ENCODE measurements around the gene MRPS18B.

The MRPS18B gene

DNA sequence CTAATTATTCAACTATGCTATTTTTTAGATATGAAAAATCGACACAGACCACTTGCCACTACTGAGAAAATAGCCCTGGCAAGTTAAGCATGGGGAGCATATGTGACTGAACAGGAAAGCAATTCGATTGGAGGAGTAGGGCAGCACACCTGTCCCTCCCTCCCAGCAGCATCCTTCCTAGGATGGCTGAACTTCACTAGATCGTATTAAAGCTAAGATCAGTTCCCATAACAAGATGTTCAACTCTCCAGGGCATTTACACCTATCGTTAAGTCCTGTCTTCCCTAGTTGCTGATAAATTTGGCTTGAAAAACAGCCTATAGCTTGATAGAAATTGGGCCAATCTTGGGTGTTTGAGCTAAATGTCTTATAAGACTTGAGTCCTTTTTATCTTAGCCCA is 7.6 kb upstream of the MRPS18B start:
- no peak for DNase-seq

DNA sequence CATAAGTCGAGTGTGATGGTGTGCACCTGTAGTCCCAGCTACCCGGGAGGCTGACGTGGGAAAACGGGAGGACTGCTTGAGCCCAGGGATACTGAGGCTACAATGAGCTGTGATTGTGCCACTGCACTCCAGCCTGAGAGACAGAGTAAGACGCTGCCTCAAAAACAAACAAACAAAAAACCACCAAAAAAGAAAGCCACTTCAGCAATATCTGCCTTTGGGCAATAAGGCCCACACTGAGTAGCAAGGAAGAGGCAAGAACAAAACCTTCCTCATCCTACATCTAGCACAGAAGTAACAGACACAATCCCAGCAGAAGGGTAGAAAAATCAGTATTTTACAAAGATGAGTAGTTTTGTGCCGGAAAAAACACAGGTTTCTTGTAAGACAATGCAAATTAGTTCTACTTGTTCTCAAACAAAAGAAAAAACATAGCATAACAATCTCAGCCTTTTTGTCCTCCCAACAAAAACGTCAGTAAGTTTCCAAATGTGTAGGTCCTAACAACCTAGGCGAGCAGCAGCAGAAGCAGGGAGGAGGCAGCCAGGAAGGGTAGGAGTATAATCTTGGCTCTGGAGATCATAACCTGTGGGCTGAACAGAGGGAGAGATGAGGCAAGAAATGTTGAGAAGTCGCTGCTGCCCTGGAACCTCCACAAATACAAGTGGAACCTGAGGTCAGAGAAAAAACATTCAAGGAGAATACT is 6.3 kb upstream of the MRPS18B start:
- DNase-seq: no peak

- DNase-seq: no peak
Measured at GRCh38 chr6:30611856-30612194, 5.8 kb upstream of the MRPS18B start.

DNA sequence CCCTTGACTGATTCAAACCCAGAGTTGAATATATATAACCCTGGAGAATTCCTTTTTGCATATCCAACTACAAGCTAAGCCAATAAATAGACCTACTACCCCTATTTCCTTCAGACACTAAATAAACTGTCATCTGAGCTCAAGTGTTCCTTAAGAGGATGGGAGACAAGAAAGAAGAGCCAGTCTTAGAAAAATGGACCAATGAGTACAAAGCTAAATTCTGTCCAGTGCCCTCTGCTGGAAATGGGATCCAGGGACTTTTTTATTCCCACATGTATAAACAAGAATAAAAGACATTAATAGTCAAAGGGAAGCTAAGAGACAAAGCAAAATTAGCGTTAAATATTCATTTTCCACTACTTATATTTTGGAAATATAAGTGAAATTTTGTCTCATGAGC is 5.4 kb upstream of the MRPS18B start:
- DNase-seq: no peak

GRCh38 chr6:30612687-30613248 is 4.9 kb upstream of the MRPS18B start:
- no peak for DNase-seq

DNA sequence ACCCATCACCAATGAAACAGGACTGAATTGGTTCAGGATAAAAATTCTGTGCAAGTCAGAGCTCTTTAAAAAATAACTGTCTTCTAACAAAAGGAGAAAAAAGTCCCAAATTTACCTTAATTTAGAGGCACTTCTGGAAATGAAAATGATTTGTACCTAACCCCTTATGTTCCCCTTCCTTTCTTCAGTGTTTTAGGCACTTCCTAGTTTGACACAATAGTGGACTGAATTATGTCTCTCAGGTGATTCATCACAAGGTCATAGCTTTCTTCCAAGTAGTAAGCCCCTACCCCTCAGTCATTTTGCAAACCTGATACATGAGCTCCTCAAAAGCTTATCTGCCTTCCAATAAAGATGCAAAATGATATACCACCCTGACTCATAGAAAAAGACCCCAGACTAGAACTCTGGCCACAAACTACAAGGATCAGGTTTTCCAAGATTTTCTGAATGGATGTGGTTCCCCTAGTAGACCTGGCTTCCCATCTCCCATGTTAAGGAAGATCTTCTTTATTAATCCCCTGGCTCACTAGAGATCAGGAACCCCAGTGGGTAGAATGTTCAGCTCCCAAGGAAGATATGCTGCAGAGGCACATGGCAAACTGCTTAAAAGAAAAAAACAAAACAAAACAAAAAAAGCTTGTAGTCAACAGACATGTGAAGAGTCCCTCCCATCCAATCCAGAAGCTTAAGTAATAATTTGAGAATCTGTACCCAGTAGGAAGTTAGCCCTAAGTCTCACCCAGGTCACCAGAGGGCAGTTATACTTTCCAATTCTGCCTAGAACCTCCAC is 4.2 kb upstream of the MRPS18B start:
- no peak for DNase-seq

DNA sequence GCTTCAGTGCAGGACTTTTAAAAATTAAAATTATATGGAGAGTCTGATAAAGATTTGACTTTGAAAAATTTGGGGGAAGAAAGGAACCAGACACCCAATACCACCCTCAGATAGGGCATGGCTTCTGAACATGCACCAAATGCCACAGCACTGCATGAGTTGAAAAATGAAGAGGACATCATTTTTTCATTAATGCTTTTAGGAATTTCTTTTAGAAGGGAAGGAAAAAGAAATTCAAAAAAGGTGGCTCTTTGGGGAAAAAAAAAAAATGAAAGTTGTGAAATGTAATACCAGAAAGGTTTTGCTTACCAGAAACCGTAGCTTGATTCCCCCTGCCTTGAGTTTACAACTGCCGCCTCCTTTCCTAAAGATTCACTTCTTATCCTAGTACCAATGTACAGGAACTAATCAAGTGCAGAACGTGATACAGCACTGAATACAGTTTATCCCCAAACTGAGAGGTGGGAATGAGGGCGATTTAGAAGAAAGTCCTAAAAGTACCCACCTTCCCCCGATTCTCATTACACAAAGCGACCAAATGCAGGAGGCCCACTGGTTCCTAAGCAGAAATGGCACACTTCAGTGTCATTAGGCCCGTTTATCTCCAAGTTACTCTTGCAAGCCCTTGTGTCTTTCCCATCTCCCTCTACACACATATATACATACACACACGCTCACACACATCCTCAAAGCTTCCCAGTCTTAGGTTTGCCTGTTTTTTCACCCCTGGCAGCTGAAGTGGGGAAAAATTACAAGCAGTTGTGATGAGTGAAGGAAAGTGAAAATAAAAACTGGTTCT is 3.4 kb upstream of the MRPS18B start:
- peak; percentile 66 for DNase-seq

- DNase-seq: peak; percentile 84
Measured at GRCh38 chr6:30614843-30615218, 2.8 kb upstream of the MRPS18B start.

DNA sequence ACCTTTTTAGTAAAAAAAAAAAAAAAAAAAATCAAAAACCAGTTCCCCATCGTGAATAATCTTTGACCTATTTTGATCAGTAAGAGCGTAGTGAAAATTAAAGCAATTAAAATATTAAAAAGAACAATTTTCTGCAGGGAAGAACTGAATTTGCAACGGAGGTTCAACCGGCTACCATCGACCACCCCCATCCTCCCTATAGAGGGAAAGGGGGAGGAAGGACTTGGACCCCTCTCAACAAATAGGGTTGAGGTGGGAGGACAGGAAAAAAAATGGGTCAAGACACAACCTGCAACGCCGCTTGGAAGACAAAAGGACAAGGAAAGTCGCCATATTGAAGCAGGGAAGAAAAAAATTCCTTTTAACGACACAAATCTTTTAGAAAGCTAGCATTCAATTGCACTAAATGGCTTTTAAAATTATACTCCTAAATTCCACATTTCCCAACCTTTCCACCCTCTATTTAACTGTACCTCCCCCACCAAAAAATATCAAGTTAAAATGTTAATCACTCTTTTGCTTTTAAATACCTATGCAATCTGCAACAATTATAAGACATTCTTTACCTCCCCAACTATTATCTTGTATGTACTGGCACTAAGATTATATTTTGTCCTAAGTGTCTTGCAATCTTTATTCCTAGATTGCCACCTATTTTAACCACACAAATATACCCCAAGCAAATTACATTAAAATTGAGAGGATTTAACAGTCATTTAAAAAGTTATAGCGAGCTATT is 2.3 kb upstream of the MRPS18B start:
- DNase-seq: peak; percentile 81

GRCh38 chr6:30615958-30616810 is 1.5 kb upstream of the MRPS18B start:
- peak; percentile 77 for DNase-seq

GRCh38 chr6:30616811-30617564 is 652 bp upstream of the MRPS18B start, which contains the start of gene PPP1R10:
PPP1R10 (minus strand) TSS chr6:30617243; CDS start chr6:30609944, 7,299 bp downstream.
- DNase-seq: peak; percentile 98

DNA sequence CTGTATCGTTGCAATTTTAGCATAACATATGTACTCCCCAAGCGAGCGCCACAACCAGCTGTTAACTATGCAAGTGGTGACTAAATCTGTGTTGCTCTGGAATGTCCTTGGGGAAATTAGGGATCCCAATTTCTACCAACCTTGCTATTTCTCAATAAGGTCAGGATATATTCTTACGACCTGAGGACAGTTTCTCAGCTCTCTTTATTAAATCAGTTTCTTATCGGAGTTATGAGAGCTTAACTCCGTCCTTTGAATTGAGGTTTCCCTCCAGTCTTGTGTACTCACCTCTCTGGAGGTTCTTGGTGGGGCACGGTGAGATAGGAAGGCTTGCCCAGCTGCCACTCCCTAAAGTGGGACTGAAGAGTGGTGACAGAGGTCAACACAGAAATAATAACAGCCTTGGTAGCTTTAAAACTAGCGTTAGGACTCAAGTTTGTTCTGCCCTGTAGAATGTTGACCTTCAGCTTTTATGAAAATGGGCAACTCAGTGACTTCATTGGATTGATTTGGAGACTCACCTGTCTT is 694 bp downstream of the MRPS18B start:
- no peak for DNase-seq

DNA sequence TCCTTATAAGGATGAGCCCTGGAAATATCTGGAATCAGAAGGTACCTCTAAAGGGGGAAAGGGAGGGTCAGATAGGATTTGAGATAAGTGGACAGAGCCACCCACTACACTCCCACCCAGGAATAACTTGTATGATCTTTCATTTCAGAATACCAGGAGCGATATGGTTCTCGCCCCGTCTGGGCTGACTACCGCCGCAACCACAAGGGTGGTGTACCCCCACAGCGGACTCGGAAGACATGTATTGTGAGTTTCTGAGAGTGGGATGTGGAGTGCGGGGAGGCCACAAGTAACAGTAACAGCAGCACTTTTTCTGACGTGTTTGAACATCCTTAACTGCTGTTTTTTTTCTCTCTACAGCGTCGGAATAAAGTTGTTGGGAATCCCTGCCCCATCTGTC is 1.9 kb downstream of the MRPS18B start:
- no peak for DNase-seq

- no peak for DNase-seq
Measured at GRCh38 chr6:30625511-30625910, 7.9 kb downstream of the MRPS18B start.

GRCh38 chr6:30626484-30627366 is 9.1 kb downstream of the MRPS18B start, which contains the start of gene ATAT1:
ATAT1 (plus strand) TSS chr6:30626874.
- peak; percentile 95 for DNase-seq

- no peak for DNase-seq
Measured at GRCh38 chr6:30635834-30636233, 18.2 kb downstream of the MRPS18B start.

DNA sequence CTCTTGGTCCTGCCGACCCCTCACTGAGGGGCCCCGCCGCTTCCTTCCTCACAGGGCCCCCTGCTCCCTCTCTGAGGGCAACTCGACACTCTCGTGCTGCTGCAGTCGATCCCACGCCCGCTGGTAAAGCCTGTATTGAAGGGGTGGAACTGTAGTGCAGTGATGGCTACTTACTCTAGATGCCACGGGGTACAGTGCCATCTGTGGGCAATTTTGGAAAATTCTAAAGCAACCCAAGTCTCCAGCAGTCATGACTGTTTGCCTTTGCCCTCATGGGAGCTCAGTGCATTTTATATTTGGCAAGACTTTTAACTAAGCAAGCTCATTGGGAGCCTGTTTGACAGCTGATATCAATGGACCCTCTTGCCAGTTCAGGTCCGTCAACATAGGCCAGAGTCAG is 22.8 kb downstream of the MRPS18B start:
- no peak for DNase-seq

GRCh38 chr6:30641048-30641447 is 23.4 kb downstream of the MRPS18B start:
- no peak for DNase-seq

DNA sequence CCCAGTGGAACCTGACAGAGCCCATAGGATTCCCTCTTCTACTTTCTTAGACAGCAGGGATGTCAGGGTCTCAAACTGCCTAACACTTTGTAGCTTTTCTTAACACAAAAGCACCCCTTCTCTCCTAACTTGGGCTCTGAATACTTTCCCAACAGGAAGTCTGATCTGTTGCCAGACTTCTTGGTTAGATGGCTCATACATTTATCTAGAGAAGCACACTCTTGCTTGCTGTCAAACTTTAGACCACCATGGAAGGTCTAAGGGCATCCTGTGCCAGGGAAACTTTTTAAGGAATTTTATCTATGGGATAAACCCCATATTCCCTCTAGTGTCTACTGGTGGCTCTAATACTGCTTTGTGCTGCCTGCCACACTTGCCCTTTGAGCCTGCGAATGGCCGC is 26.0 kb downstream of the MRPS18B start:
- DNase-seq: no peak

All from activated CD8-positive, alpha-beta memory T cell treated with anti-CD3 and anti-CD28 coated beads for 24 hours (primary cell).